GM23338 (cell line): ENCODE data around the gene CNRIP1. TPM values are rescaled to one million over a fixed set of nuclear protein-coding genes. Genes with fewer than 3 reads are reported as not detected.

Experiments
- ATAC-seq: fragments of 200-7000 bp; cut with Tn5 transposase; 3 replicates; pipeline ENCODE4 v1.9.1; 2020
- DNase-seq: peaks from one replicate; pipeline ENCODE4 v3.0.0-alpha.2; 2015; ENCODE audit warnings: low spot score
- H2AFZ ChIP-seq: fragments of 200-600 bp; sonication (generic); 2 replicates; pipeline ENCODE4 v1.8.0; 2016; ENCODE audit warnings: antibody characterized with exemption, mild to moderate bottlenecking, moderate library complexity
- H3F3A ChIP-seq: fragments of 200-600 bp; sonication (generic); replicated peaks from 2 replicates; pipeline ENCODE4 v1.8.0; 2017; ENCODE audit warnings: antibody characterized with exemption, mixed run types, low read depth
- H3K27ac ChIP-seq: fragments of 200-600 bp; sonication (generic); 2 replicates; pipeline ENCODE4 v1.6.1; 2016; ENCODE audit warnings: low read depth
- H3K27me3 ChIP-seq: fragments of 200-600 bp; sonication (generic); 2 replicates; pipeline ENCODE4 v1.8.0; 2016; ENCODE audit warnings: mild to moderate bottlenecking, mixed run types, moderate library complexity; ENCODE audit not compliant: insufficient read depth
- H3K36me3 ChIP-seq: fragments of 200-600 bp; sonication (generic); 2 replicates; pipeline ENCODE4 v1.8.0; 2016; ENCODE audit warnings: mild to moderate bottlenecking; ENCODE audit not compliant: insufficient read depth
- H3K4me1 ChIP-seq: fragments of 200-600 bp; sonication (generic); 2 replicates; pipeline ENCODE4 v1.8.0; 2016; ENCODE audit warnings: mild to moderate bottlenecking, moderate library complexity; ENCODE audit not compliant: insufficient read depth
- H3K4me2 ChIP-seq: fragments of 200-600 bp; sonication (generic); 2 replicates; pipeline ENCODE4 v1.7.1; 2017; ENCODE audit warnings: mixed run types
- H3K4me3 ChIP-seq: fragments of 200-600 bp; sonication (generic); 2 replicates; pipeline ENCODE4 v1.6.1; 2016; ENCODE audit warnings: mixed run types
- H3K79me2 ChIP-seq: fragments of 200-600 bp; sonication (generic); replicated peaks from 2 replicates; pipeline ENCODE4 v1.8.0; 2017; ENCODE audit warnings: mild to moderate bottlenecking; ENCODE audit not compliant: insufficient read depth
- H3K9me2 ChIP-seq: fragments of 200-600 bp; sonication (generic); 2 replicates; pipeline ENCODE4 v1.8.0; 2017; ENCODE audit not compliant: insufficient read depth
- H4K20me1 ChIP-seq: fragments of 200-600 bp; sonication (generic); replicated peaks from 2 replicates; pipeline ENCODE4 v1.8.0; 2017; ENCODE audit warnings: mild to moderate bottlenecking; ENCODE audit not compliant: insufficient read depth
- H3K27ac Mint-ChIP-seq: 2 replicates; pipeline ENCODE4 v1.8.0; 2020; ENCODE audit warnings: inconsistent platforms, mild to moderate bottlenecking, moderate library complexity, mixed read lengths
- H3K27me3 Mint-ChIP-seq: 3 replicates; pipeline ENCODE4 v1.8.0; 2022; ENCODE audit warnings: low read depth, mild to moderate bottlenecking, moderate library complexity, mixed read lengths, inconsistent platforms; ENCODE audit not compliant: insufficient read depth, poor library complexity
- H3K36me3 Mint-ChIP-seq: 3 replicates; pipeline ENCODE4 v1.8.0; 2021; ENCODE audit warnings: low read depth, mild to moderate bottlenecking, inconsistent platforms, moderate library complexity, mixed read lengths
- H3K4me1 Mint-ChIP-seq: 3 replicates; pipeline ENCODE4 v1.8.0; 2020; ENCODE audit warnings: mild to moderate bottlenecking, inconsistent platforms, mixed read lengths
- H3K4me3 Mint-ChIP-seq: 3 replicates; pipeline ENCODE4 v1.8.0; 2021; ENCODE audit warnings: moderate library complexity, mild to moderate bottlenecking, inconsistent platforms, mixed read lengths
- H3K9me3 Mint-ChIP-seq: 3 replicates; pipeline ENCODE4 v1.8.0; 2020; ENCODE audit warnings: moderate library complexity, mild to moderate bottlenecking, inconsistent platforms, mixed read lengths
- CTCF ChIP-seq, 2 experiments: fragments of 200-600 bp in 1 of 2; sonication (generic) in 1 of 2; conservative IDR thresholded peaks; 2 replicates each; pipeline versions ENCODE4 v1.5.1 to v1.6.1; 2016 to 2017; ENCODE audit warnings: antibody characterized with exemption in 2 of 2, low read depth in 2 of 2, mild to moderate bottlenecking in 2 of 2, moderate library complexity in 1 of 2
- EZH2 ChIP-seq: fragments of 200-600 bp; sonication (generic); IDR thresholded peaks from one replicate; pipeline ENCODE4 v1.8.0; 2017; ENCODE audit warnings: antibody characterized with exemption, mild to moderate bottlenecking, low read depth; ENCODE audit not compliant: unreplicated experiment
- NANOG ChIP-seq: IDR thresholded peaks from 2 replicates; pipeline ENCODE4 v1.6.1; 2016; ENCODE audit warnings: antibody characterized with exemption, borderline replicate concordance
- STAT1 ChIP-seq: IDR thresholded peaks from one replicate; pipeline ENCODE4 v1.6.1; 2016; ENCODE audit warnings: antibody characterized with exemption; ENCODE audit not compliant: unreplicated experiment
- ZNF114 ChIP-seq: fragments of 250-450 bp; sonication (Bioruptor Pico); IDR thresholded peaks from 2 replicates; pipeline ENCODE4 v1.5.0; 2020; ENCODE audit warnings: mild to moderate bottlenecking, moderate library complexity
- ZNF331 ChIP-seq: fragments of 250-450 bp; sonication (Bioruptor Pico); IDR thresholded peaks from 2 replicates; pipeline ENCODE4 v1.5.0; 2020; ENCODE audit warnings: low read depth, mild to moderate bottlenecking, moderate library complexity
- ZNF462 ChIP-seq: fragments of 250-450 bp; sonication (Bioruptor Pico); IDR thresholded peaks from 2 replicates; pipeline ENCODE4 v1.5.0; 2020; ENCODE audit warnings: mild to moderate bottlenecking, moderate library complexity
- polyA plus RNA-seq: library from polyadenylated mRNA; unstranded; fragments of >200 nt; fragmentation: Nextera tagmentation; extraction: Ambion mirVana; gene quantifications from 2 replicates; pipeline ENCODE4 v1.2.1, GENCODE V29; 2016
- total RNA-seq: library from RNA; depleted of rRNA; stranded (reverse); fragments of >200 nt; shearing (Covaris generic); gene quantifications from 2 replicates; pipeline ENCODE4 v1.2.3, GENCODE V29; 2014

Gene CNRIP1
- total and polyA plus RNA-seq, 2 experiments from 2014 or later, result 5.9 to 6.9 TPM

- TF ChIP-seq ZNF462 (CRISPR knock-in tag) (no peak), STAT1 (no peak), NANOG (no peak), ZNF114 (CRISPR knock-in tag) (no peak)
Observed at GRCh38 chr2:68272246-68272994, 47.3 kb downstream of the CNRIP1 start (continued).

- no peak for DNase-seq
- Histone ChIP-seq H3K79me2 (no peaks in the 10 kb centered on the region), H3K27me3 (no peaks in the 10 kb centered on the region), H3K4me2 (no peak overlapping the region), H3K27ac (no peak overlapping the region), H3K36me3 (no peaks in the 10 kb centered on the region), H3F3A (no peaks in the 10 kb centered on the region), H3K4me1 (no peaks in the 10 kb centered on the region), H3K4me3 (no peak overlapping the region), H4K20me1 (no peaks in the 10 kb centered on the region), H2AFZ (no peak overlapping the region), H3K9me2 (no peaks in the 10 kb centered on the region)
- no peaks in the 10 kb centered on the region for H3K9me3 Mint-ChIP-seq
- no peak for ATAC-seq
- no peaks in the 10 kb centered on the region for H3K36me3 Mint-ChIP-seq
- H3K4me1 Mint-ChIP-seq, result no peaks in the 10 kb centered on the region; the same call in 2 of the 3 replicates
- H3K27me3 Mint-ChIP-seq, result peaks cover 3% of the 10 kb centered on the region
- no peak overlapping the region for H3K27ac Mint-ChIP-seq
- H3K4me3 Mint-ChIP-seq, result no peak overlapping the region
- TF ChIP-seq CTCF (conservative IDR thresholded peaks at IDR 0.05; ENCODE audit: low read depth in 2 of 2), result no peak
- no peak for TF ChIP-seq ZNF331 (CRISPR knock-in tag)
- TF ChIP-seq STAT1, result no peak
- no peak for TF ChIP-seq ZNF462 (CRISPR knock-in tag)
- TF ChIP-seq EZH2, result no peak
Observed at GRCh38 chr2:68266655-68267054, 53.1 kb downstream of the CNRIP1 start.
